ENCODE data around the gene FSTL5. TPM values are rescaled to one million over a fixed set of nuclear protein-coding genes. Genes with fewer than 3 reads are reported as not detected.

The FSTL5 gene
- total RNA-seq, 1 experiment from 2014 or later = 29.4 TPM

GRCh38 chr4:161498155-161498554 is 665.6 kb downstream of the FSTL5 start:
- Histone ChIP-seq H2AFZ (no peak overlapping the region), H3K4me3 (no peak overlapping the region), H3K27me3 (ENCODE audit: insufficient read depth, low read depth) (no peaks in the 10 kb centered on the region), H3K36me3 (ENCODE audit: low read depth) (no peaks in the 10 kb centered on the region), H3K27ac (no peak overlapping the region), H3K4me2 (no peak overlapping the region), H3K9me3 (ENCODE audit: insufficient read depth, low read depth) (no peaks in the 10 kb centered on the region), H3K4me1 (replicated peaks; ENCODE audit: insufficient read depth) (no peaks in the 10 kb centered on the region), H3K9me2 (ENCODE audit: insufficient read depth) (no peaks in the 10 kb centered on the region), H3K79me2 (ENCODE audit: low read depth) (no peaks in the 10 kb centered on the region), H3F3A (ENCODE audit: insufficient read depth, low read depth) (no peaks in the 10 kb centered on the region), H4K20me1 (ENCODE audit: insufficient read depth) (no peaks in the 10 kb centered on the region)
- TF ChIP-seq EZH2 (IDR thresholded peaks at IDR 0.05; ENCODE audit: low read depth) = no peak
- no peak for TF ChIP-seq CTCF (conservative IDR thresholded peaks at IDR 0.05)
- intact Hi-C loops (cut with micrococcal nuclease; ENCODE audit: unreplicated experiment) = no loop called here
- ChIA-PET POLR2A (ENCODE audit: unreplicated experiment) (no interaction called here), CTCF (no interaction called here)
- BruUV-seq (replicated peaks) = no TSS peak
- no peak for DNase-seq

GRCh38 chr4:161486461-161486860 is 677.3 kb downstream of the FSTL5 start:
- H3K9me3 ChIP-seq (ENCODE audit: insufficient read depth, low read depth) = no peaks in the 10 kb centered on the region
- no peaks in the 10 kb centered on the region for H4K20me1 ChIP-seq (ENCODE audit: insufficient read depth)
- ChIA-PET POLR2A (ENCODE audit: unreplicated experiment) (no interaction called here), CTCF (no interaction called here)
- no peaks in the 10 kb centered on the region for H3K36me3 ChIP-seq (ENCODE audit: low read depth)
- no peaks in the 10 kb centered on the region for H3K9me2 ChIP-seq (ENCODE audit: insufficient read depth)
- no peak overlapping the region for H3K4me3 ChIP-seq
- BruUV-seq (replicated peaks) = no TSS peak
- no peaks in the 10 kb centered on the region for H3F3A ChIP-seq (ENCODE audit: insufficient read depth, low read depth)
- H3K4me1 ChIP-seq (replicated peaks; ENCODE audit: insufficient read depth) = no peaks in the 10 kb centered on the region
- H3K27me3 ChIP-seq (ENCODE audit: insufficient read depth, low read depth) = no peaks in the 10 kb centered on the region
- no peaks in the 10 kb centered on the region for H3K79me2 ChIP-seq (ENCODE audit: low read depth)
- H2AFZ ChIP-seq = no peak overlapping the region
- intact Hi-C loops (cut with micrococcal nuclease; ENCODE audit: unreplicated experiment) = no loop called here
- TF ChIP-seq CTCF (conservative IDR thresholded peaks at IDR 0.05) (no peak), EZH2 (IDR thresholded peaks at IDR 0.05; ENCODE audit: low read depth) (no peak)
- no peak overlapping the region for H3K4me2 ChIP-seq
- no peak for DNase-seq
- no peak overlapping the region for H3K27ac ChIP-seq

DNA sequence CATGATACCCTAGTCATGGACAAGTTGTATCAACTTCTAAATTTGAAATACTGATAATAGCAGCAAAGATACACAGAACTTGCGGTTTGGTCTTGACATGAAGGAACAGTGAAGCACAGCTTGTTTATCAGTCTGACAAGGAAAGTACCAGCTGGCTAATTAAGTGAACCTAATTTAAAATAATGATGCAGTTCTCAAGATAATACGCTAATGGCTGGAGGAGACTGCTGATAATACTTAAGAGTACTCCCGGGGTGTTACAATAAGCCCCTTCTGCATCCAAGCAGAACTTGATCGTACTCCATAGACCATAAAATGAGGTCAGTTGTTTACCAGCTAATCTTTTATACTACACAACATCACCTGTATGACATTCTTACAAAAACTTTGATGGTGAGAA is 697.5 kb downstream of the FSTL5 start:
- no peaks in the 10 kb centered on the region for H3F3A ChIP-seq (ENCODE audit: insufficient read depth, low read depth)
- no peaks in the 10 kb centered on the region for H3K27me3 ChIP-seq (ENCODE audit: insufficient read depth, low read depth)
- no peak overlapping the region for H3K27ac ChIP-seq
- no peaks in the 10 kb centered on the region for H3K36me3 ChIP-seq (ENCODE audit: low read depth)
- no peak for DNase-seq
- no peaks in the 10 kb centered on the region for H3K9me3 ChIP-seq (ENCODE audit: insufficient read depth, low read depth)
- no TSS peak for BruUV-seq (replicated peaks)
- POLR2A ChIA-PET (ENCODE audit: unreplicated experiment) = no interaction called here
- H3K9me2 ChIP-seq (ENCODE audit: insufficient read depth) = no peaks in the 10 kb centered on the region
- intact Hi-C loops (cut with micrococcal nuclease; ENCODE audit: unreplicated experiment) = no loop called here
- H3K4me2 ChIP-seq = no peak overlapping the region
- CTCF ChIA-PET = no interaction called here
- no peaks in the 10 kb centered on the region for H3K79me2 ChIP-seq (ENCODE audit: low read depth)
- no peak overlapping the region for H2AFZ ChIP-seq
- no peaks in the 10 kb centered on the region for H3K4me1 ChIP-seq (replicated peaks; ENCODE audit: insufficient read depth)
- no peak overlapping the region for H3K4me3 ChIP-seq
- no peaks in the 10 kb centered on the region for H4K20me1 ChIP-seq (ENCODE audit: insufficient read depth)
- no peak for TF ChIP-seq EZH2 (IDR thresholded peaks at IDR 0.05; ENCODE audit: low read depth)
- TF ChIP-seq CTCF (conservative IDR thresholded peaks at IDR 0.05) = no peak
